ENCODE results near the gene MTHFSD. TPM values are rescaled to one million over a fixed set of nuclear protein-coding genes. Genes with fewer than 3 reads are reported as not detected.

Gene MTHFSD
- total RNA-seq, 1 donor = 15.9 TPM

DNA sequence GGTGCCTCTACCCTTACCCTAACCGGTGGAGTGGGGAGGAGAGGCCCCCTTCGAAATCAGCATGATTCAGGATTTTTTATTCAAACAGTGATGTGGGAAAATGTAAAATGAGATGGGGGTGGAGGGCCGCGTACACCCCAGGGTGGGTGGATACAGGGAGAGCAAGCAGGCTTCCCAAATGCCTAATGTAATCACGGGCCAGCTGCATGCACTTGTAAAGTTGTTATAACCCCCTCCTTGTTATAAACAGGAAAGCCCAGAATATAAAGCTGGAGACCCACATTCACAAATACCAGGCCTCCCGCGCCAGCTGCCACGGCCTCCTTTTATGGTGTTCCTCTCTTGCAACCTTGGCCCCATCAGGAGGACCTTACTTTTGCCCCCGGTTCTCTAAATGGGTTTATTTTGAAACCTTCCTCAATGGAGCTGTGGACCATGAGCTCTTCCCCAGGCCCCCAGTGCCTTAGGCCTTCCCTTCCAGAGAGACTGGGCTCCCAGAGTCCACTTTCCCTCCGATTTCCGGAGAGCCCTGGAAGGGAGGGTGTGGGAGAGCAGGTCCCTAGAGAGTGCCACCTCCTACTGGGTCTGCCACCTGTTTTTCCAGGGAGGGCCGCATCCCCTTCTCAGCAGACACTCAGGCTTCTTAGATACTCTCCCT, 22.4 kb upstream of the MTHFSD start:
- peak overlapping the region; percentile 68 for H3K4me3 ChIP-seq (ENCODE audit: low read depth, low read length)
- TF ChIP-seq, protein P1, sequence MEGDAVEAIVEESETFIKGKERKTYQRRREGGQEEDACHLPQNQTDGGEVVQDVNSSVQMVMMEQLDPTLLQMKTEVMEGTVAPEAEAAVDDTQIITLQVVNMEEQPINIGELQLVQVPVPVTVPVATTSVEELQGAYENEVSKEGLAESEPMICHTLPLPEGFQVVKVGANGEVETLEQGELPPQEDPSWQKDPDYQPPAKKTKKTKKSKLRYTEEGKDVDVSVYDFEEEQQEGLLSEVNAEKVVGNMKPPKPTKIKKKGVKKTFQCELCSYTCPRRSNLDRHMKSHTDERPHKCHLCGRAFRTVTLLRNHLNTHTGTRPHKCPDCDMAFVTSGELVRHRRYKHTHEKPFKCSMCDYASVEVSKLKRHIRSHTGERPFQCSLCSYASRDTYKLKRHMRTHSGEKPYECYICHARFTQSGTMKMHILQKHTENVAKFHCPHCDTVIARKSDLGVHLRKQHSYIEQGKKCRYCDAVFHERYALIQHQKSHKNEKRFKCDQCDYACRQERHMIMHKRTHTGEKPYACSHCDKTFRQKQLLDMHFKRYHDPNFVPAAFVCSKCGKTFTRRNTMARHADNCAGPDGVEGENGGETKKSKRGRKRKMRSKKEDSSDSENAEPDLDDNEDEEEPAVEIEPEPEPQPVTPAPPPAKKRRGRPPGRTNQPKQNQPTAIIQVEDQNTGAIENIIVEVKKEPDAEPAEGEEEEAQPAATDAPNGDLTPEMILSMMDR (IDR thresholded peaks at IDR 0.05; ENCODE audit: insufficient read depth, low read length) = no peak
- DNase-seq (ENCODE audit: low read depth) = no peak

DNA sequence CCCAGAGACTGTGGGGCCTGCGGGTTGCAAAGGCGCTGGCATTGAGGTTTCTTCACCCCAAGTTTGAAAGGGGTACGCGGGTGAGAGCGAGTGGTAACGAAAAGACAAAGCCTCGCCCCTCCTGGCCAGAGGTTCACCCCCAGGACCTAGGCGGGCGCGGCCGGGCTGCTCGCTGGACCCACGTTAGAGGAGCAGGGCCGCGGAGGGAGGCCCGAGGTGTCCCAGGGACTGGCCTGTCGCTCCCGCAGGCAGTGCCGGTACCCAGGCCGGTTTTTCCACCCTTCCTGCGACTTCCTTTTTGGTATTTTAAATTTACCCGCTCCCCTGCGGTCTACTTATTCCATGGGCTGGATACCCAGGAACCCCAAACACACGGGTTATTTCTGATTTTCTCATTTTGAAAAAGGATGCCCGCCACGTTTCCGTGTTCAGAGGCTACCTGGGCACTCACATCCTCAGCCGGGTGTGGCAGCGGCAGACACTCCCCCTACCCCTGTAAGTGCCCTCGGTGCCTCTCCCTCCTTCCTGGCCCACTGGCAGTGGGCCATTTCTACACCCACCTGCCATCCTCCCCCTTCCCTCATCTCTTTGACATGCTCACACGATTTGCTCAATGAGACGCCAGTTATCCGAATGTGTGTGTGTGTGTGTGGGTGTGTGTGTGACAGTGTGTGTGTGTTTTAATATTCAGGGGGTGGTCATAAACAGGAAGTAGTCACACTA, 21.7 kb upstream of the MTHFSD start:
- peak overlapping the region; percentile 68 for H3K4me3 ChIP-seq (ENCODE audit: low read depth, low read length)
- DNase-seq (ENCODE audit: low read depth) = no peak
- TF ChIP-seq, protein P1 (IDR thresholded peaks at IDR 0.05; ENCODE audit: insufficient read depth, low read length) = no peak

DNA sequence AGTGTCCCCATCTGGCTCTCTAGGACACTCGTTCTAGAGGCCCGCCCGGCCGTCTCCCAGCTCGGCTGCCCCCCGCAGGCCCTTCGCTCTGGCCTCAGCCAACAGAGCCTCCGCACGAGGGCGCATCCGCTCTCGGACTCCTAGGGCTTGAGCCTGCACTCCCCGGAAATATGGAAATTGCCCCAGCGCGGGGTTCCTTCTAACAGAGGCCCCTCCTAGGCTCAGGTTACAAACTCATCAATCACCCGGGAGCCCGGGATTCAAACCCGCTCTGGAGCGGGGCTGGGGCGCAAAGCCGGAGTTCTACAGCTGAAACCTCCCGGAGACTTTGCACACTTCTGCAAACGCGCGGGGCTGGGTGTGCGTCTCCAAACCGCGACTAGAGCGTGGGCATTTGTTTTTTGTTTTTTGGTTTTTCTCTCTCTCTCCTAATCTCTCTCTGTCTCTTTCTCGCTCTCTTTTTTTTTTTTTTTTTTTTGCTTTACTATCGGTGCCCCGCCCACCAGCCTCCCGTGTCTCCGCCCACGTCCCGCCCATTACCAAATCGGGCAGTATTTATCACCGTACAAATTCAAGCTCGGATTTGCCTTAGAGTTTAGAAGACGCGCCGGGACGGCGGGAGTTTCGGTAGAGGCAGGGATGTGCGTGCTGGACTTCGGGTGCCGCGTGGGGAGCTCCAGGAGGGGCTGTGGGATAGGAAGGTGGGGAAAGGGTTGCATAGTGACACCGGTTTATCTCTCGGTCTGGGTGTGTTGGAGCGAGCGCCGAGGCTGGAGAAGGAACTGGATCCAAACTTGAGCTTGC, 20.9 kb upstream of the MTHFSD start:
- peak; percentile 98 for DNase-seq (ENCODE audit: low read depth)
- H3K4me3 ChIP-seq (ENCODE audit: low read depth, low read length) = peak overlapping the region; percentile 68
- TF ChIP-seq, protein P1 (IDR thresholded peaks at IDR 0.05; ENCODE audit: insufficient read depth, low read length) = peak; percentile 73

DNA sequence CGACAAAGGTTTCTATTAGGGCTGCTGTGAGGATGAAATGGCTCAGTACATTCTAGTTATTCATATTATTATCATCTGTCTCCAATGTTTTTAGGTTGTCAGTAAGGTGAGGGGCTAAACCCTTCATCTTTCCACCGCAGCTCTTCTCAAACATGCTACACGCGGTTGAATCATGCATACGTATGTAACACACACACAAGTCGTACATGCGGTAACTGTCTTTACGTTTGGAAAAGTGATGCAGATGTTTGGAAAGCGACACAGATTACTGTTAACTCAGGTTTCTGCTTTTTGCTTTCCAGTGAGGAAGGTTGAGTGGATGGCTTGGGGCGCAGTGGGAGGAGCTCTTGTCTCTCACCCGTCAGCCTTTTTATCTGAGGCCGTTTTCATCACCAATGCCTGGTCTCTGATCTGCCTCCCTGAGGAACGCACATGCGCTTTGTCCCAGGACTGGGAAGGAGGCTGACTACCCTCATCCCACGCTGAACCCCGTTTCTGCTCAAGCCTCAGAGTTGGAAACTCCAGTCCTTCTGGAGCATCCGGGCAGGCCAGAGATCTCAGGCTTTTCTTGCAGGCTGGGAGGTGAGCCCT, 20.2 kb upstream of the MTHFSD start:
- peak overlapping the region; percentile 22 for H3K4me3 ChIP-seq (ENCODE audit: low read depth, low read length)
- DNase-seq (ENCODE audit: low read depth) = no peak
- TF ChIP-seq, protein P1 (IDR thresholded peaks at IDR 0.05; ENCODE audit: insufficient read depth, low read length) = no peak

DNA sequence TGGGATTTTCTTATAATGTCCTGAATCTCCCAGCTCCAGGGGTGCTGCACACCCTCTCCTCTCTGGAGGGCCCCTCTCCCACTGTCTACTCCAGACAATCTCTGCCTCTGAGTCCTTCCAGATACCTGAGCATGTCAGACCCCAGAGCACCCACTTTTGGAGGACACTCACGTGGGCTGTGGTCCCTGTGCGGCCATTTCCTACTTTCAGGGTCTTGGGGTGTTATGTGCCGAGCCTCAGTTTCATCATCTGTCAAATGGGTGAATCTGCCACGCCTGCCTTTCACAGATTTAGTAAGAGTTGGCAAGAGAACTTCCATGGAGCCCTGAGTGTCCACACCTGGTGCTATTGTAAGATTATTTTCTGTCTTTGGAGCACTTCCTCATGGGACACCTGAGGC, 19.6 kb upstream of the MTHFSD start:
- TF ChIP-seq, protein P1 (IDR thresholded peaks at IDR 0.05; ENCODE audit: insufficient read depth, low read length) = no peak
- no peak overlapping the region for H3K4me3 ChIP-seq (ENCODE audit: low read depth, low read length)
- no peak for DNase-seq (ENCODE audit: low read depth)

DNA sequence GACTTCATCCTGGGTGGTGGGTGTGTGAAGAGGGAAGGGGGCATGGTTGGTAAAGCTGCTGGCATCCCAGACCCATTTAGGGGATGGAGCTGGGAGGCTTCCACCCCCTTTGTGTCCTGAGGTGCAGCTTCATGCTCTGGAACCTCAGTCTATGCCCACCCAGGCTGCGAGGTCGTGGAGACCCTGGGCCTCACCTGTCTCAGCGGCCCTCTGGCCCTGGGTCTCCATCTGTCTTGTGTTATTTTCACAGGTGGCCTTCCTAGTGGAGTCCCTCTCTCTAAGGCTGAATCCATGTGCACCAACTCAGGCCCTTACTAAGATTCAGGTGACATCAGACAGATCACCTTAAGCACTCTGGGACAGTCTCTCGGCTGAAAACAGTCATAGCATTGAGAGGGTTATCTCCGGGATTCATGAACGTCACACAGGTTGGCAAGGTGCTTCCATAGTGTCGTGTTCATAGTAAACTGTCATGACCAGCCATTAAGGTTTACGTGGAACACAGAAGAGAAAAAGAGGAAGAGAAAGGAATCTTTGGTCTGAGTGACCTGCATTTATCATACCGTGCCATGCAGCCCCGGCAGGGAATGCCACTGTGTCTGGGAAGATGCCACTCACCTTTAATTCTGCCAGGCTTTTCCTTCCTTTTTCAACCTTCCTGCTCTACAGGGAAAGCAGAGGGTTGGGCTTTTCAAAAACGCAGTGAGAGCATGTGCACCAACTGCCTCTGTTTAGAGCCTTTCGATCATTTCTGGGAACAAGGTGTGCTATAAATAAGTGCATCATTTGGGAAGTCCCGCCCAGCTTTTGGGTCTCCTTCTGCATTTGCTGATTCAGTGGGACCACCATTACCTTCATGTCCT, 18.8 kb upstream of the MTHFSD start:
- TF ChIP-seq, protein P1 (IDR thresholded peaks at IDR 0.05; ENCODE audit: insufficient read depth, low read length) = no peak
- H3K4me3 ChIP-seq (ENCODE audit: low read depth, low read length) = no peak overlapping the region
- DNase-seq (ENCODE audit: low read depth) = no peak
